Activated T-cell treated with anti-CD3 and anti-CD28 coated beads, Interleukin-2, amount 50 U/mL, for 4 hours (primary cell): ENCODE measurements around the gene TSC2. TPM values are rescaled to one million over a fixed set of nuclear protein-coding genes. Genes with fewer than 3 reads are reported as not detected.

ENCODE experiments used
- ATAC-seq, 2 donors: fragments of 200-7000 bp; cut with Tn5 transposase; one replicate each; pipeline ENCODE4 v1.10.0; 2021
- DNase-seq: peaks from one replicate; pipeline ENCODE4 v3.0.0-alpha.2; 2020
- H3K27me3 Mint-ChIP-seq: one replicate; pipeline ENCODE4 v1.8.0; 2021; ENCODE audit warnings: low read depth, mixed read lengths
- H3K36me3 Mint-ChIP-seq: one replicate; pipeline ENCODE4 v1.8.0; 2022; ENCODE audit warnings: mixed read lengths; ENCODE audit not compliant: insufficient read depth
- H3K4me1 Mint-ChIP-seq: one replicate; pipeline ENCODE4 v1.8.0; 2021; ENCODE audit warnings: low read depth, mixed read lengths
- H3K4me3 Mint-ChIP-seq: one replicate; pipeline ENCODE4 v1.8.0; 2021; ENCODE audit warnings: mild to moderate bottlenecking, moderate library complexity, mixed read lengths
- H3K9me3 Mint-ChIP-seq: one replicate; pipeline ENCODE4 v1.8.0; 2021; ENCODE audit warnings: mixed read lengths
- total RNA-seq, 3 donors: library from RNA; stranded (reverse); gene quantifications; one replicate each; pipeline ENCODE4 v1.2.1, GENCODE V29; 2021

Gene TSC2
- total RNA-seq, 3 donors from 2014 or later: 87.6 to 98.0 (median 94.5) TPM

- Mint-ChIP-seq H3K9me3 (no peaks in the 10 kb centered on the region), H3K27me3 (no peaks in the 10 kb centered on the region), H3K36me3 (peaks cover 2% of the 10 kb centered on the region), H3K4me3 (no peak overlapping the region), H3K4me1 (peaks cover 7% of the 10 kb centered on the region)
- DNase-seq (no peak), ATAC-seq (no peak)
Observed at GRCh38 chr16:2042171-2042985, 5.4 kb upstream of the TSC2 start.

DNA sequence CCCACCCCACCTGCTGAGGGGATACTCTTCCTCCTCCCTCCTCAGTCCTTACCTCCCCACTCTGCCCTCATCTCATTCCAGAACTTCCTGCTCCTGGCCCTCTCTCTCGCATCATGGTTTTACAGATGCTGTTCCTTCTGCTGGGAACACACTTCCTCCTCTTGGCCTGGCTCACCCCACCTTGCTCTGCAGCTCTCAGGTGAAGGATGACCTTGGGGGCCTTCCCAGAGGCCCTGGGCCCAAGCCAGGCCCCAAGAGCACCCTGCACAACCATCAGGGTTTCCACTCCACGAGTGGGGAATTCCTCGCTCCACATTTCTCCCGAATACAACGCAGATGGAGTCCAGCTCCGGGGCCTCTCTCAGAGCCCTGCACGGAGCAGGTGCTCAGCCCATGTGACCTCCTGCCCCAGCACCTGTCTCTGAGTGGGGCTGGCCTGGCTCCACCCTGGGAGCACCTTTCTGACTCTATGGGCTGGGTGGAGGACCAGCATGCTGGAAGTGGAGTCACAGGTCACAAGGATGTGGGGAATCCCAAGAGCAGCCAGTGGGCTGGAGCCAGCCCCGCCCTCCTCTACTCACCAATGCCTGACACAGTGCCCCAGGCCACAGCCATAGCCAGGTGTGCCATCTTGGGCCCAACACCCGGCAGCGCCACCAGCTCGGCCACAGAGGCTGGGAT, 4.7 kb upstream of the TSC2 start:
- no peaks in the 10 kb centered on the region for H3K27me3 Mint-ChIP-seq
- H3K9me3 Mint-ChIP-seq: no peaks in the 10 kb centered on the region
- peaks cover 8% of the 10 kb centered on the region for H3K4me1 Mint-ChIP-seq
- no peak overlapping the region for H3K4me3 Mint-ChIP-seq
- peaks cover 2% of the 10 kb centered on the region for H3K36me3 Mint-ChIP-seq
- no peak for ATAC-seq
- no peak for DNase-seq

GRCh38 chr16:2043667-2044451, 3.9 kb upstream of the TSC2 start:
- Mint-ChIP-seq H3K4me3 (no peak overlapping the region), H3K9me3 (no peaks in the 10 kb centered on the region), H3K4me1 (peaks cover 16% of the 10 kb centered on the region), H3K36me3 (peaks cover 2% of the 10 kb centered on the region), H3K27me3 (no peaks in the 10 kb centered on the region)
- DNase-seq (no peak), ATAC-seq (no peak)

GRCh38 chr16:2044541-2044940, 3.2 kb upstream of the TSC2 start:
- H3K36me3 Mint-ChIP-seq: peaks cover 2% of the 10 kb centered on the region
- H3K4me1 Mint-ChIP-seq: peaks cover 16% of the 10 kb centered on the region
- no peaks in the 10 kb centered on the region for H3K9me3 Mint-ChIP-seq
- no peak overlapping the region for H3K4me3 Mint-ChIP-seq
- no peak for ATAC-seq
- no peak for DNase-seq
- H3K27me3 Mint-ChIP-seq: no peaks in the 10 kb centered on the region

DNA sequence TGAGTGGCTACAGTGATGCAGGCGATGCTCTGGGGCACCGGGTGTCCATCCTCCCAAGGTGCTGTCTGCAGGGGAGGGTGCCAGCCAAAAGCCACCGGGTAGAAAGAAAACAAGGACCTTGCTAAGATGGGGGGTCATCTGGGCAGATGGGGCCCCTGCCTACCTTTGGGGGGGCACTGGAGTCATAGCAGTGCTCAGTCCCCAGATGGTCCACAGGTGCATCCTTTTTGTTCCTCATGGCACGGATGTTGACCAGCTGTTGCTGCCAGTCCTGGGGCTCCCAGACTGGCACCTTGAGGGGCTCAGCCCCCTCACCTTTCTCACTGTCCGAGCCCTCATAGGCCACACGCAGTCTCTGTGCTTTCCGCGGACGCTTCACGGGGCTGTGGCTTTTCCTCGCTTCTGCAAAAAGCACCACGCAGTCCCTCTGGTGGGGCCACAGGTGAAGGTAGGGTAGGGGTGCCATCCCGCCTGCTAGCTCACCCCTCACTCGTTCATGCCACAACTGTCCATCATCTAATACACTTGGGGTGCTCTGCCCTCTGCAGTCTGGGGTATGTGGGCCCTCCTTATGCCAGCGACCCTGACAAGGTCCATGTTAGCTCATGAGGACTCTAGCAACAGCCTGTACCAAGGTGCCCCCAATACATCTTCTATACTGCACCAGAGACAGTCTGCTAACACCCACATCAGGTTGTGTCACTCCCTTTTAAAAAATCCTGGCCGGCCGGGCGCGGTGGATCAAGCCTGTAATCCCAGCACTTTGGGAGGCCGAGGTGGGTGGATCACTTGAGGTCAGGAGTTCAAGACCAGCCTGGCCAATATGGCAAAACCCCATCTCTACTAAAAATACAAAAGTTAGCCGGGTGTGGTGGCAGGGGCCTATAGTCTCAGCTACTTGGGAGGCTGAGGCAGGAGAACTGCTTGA, 1.6 kb upstream of the TSC2 start:
- Mint-ChIP-seq H3K4me1 (peaks cover 16% of the 10 kb centered on the region), H3K36me3 (peaks cover 2% of the 10 kb centered on the region), H3K4me3 (peak overlapping the region; percentile 91), H3K27me3 (no peaks in the 10 kb centered on the region), H3K9me3 (no peaks in the 10 kb centered on the region)
- ATAC-seq: no peak
- no peak for DNase-seq

DNA sequence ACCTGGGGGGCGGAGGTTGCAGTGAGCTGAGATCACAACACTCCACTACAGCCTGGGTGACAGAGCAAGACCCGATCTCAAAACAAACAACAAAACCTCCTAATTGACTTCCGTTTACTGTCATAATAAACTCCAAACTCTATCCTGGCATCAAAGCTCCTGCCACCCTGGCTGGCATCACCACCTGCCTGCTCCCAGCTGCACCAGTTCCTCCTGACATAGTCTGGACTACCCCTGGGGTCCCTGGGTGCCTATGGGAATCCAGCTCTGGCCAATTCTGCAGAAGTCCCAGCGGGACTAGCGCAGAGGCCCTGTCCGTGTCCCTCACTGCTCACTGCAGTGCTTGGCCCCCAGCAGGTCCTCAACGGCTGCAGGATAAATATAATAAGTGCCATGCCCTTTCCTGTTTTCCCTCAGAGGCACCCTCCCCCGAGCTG, 874 bp upstream of the TSC2 start:
- H3K9me3 Mint-ChIP-seq: no peaks in the 10 kb centered on the region
- DNase-seq (no peak), ATAC-seq (no peak)
- H3K4me1 Mint-ChIP-seq: peaks cover 16% of the 10 kb centered on the region
- H3K27me3 Mint-ChIP-seq: no peaks in the 10 kb centered on the region
- H3K4me3 Mint-ChIP-seq: peak overlapping the region; percentile 91
- peaks cover 2% of the 10 kb centered on the region for H3K36me3 Mint-ChIP-seq

GRCh38 chr16:2048116-2048543, 345 bp downstream of the TSC2 start:
- Mint-ChIP-seq H3K4me3 (peak overlapping the region; percentile 91), H3K9me3 (no peaks in the 10 kb centered on the region), H3K36me3 (peaks cover 2% of the 10 kb centered on the region), H3K4me1 (peaks cover 16% of the 10 kb centered on the region), H3K27me3 (no peaks in the 10 kb centered on the region)
- DNase-seq (no peak), ATAC-seq (peak in 1 of 2 donors; percentile 32)

- Mint-ChIP-seq H3K36me3 (peaks cover 3% of the 10 kb centered on the region), H3K4me1 (peaks cover 7% of the 10 kb centered on the region), H3K4me3 (no peak overlapping the region), H3K27me3 (no peaks in the 10 kb centered on the region), H3K9me3 (no peaks in the 10 kb centered on the region)
- DNase-seq (no peak), ATAC-seq (no peak)
Observed at GRCh38 chr16:2053211-2053610, 5.4 kb downstream of the TSC2 start.

DNA sequence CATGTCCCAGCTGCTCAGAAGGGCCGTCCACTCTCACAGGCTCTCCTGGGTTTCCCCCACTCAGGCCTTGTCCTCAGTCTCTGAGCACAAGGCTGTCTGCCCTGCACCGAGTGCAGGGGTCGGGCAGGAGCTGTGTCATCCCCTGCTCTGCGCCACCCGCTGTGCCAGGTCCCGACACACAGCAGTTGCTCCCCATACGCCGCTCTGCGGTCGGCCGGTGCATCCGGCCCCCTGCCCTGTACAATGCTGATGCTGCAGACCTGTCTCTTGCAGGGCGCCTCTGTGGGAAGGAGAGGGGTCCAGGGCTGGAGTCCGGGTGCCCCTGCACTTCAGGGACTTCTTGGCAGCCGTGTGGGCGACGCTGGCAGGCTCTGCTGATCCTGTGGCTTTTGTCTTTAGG, 6.1 kb downstream of the TSC2 start:
- DNase-seq (no peak), ATAC-seq (no peak)
- no peaks in the 10 kb centered on the region for H3K27me3 Mint-ChIP-seq
- no peaks in the 10 kb centered on the region for H3K9me3 Mint-ChIP-seq
- H3K4me3 Mint-ChIP-seq: no peak overlapping the region
- peaks cover 5% of the 10 kb centered on the region for H3K36me3 Mint-ChIP-seq
- H3K4me1 Mint-ChIP-seq: no peaks in the 10 kb centered on the region

DNA sequence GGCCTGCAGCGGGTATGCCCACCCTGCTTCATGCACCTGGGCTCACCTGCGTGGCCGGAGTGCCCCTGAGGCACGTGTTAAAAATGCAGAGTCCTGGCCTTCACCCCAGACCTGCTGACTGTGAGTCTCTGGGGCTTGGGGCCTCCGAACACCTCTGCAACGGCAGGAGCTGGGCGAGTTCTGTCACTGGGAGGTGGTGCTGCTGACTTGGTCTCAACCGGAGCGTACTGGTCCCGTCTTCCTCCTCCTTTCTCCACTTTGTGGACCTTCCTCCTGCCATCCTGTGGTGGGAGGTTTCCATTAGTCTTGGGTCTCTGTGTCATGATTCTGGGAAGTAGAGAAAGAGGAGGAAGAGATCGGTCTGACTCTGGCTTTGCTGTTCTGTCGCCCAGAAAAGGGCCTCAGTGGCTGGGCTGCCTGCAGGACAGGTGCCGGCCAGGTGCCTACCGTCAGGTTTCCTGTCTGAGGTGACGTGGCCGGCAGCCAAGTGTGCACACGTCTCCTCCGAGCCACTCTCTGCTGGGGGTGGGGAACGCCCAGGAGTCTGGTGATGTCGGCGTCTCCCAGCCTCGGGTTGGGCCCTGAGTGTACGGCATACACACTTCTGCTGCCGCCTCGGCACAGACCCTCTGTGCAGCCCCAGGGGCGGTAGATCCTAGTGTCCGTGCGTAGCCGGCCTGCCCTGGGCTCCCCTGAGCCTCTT, 6.9 kb downstream of the TSC2 start:
- no peaks in the 10 kb centered on the region for H3K27me3 Mint-ChIP-seq
- peaks cover 5% of the 10 kb centered on the region for H3K36me3 Mint-ChIP-seq
- H3K9me3 Mint-ChIP-seq: no peaks in the 10 kb centered on the region
- ATAC-seq (no peak), DNase-seq (no peak)
- H3K4me1 Mint-ChIP-seq: no peaks in the 10 kb centered on the region
- H3K4me3 Mint-ChIP-seq: no peak overlapping the region

GRCh38 chr16:2056077-2056476, 8.3 kb downstream of the TSC2 start:
- DNase-seq: no peak
- ATAC-seq: no peak
- Mint-ChIP-seq H3K9me3 (no peaks in the 10 kb centered on the region), H3K4me1 (no peaks in the 10 kb centered on the region), H3K27me3 (no peaks in the 10 kb centered on the region), H3K4me3 (no peak overlapping the region), H3K36me3 (peaks cover 5% of the 10 kb centered on the region)

GRCh38 chr16:2056681-2057407, 9.1 kb downstream of the TSC2 start:
- Mint-ChIP-seq H3K9me3 (no peaks in the 10 kb centered on the region), H3K36me3 (peaks cover 5% of the 10 kb centered on the region), H3K27me3 (no peaks in the 10 kb centered on the region), H3K4me1 (no peaks in the 10 kb centered on the region), H3K4me3 (no peak overlapping the region)
- DNase-seq (no peak), ATAC-seq (no peak)

DNA sequence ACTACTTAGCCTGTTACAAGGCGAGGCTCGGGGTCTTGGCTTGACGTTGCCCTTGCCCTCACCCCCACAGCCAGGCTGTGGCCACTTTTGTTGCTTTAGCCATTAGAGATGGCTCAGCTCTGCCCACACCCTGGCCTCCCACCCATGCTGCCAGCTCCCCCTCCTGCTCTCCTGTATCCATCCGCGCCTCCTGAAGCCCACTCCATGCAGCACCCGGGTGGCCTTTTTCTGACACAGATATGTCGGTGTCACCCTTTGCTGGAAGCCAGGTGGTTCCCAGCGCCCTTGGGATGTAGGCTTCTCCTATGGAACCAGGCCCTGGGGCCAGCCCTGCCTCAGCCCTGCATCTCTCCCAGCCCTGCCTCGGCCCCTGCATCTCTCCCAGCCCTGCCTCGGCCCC, 9.7 kb downstream of the TSC2 start:
- Mint-ChIP-seq H3K9me3 (no peaks in the 10 kb centered on the region), H3K27me3 (no peaks in the 10 kb centered on the region), H3K4me3 (no peak overlapping the region), H3K36me3 (peaks cover 5% of the 10 kb centered on the region), H3K4me1 (no peaks in the 10 kb centered on the region)
- DNase-seq: no peak
- no peak for ATAC-seq
